ENCODE data around the gene ZFPM1.

DNA sequence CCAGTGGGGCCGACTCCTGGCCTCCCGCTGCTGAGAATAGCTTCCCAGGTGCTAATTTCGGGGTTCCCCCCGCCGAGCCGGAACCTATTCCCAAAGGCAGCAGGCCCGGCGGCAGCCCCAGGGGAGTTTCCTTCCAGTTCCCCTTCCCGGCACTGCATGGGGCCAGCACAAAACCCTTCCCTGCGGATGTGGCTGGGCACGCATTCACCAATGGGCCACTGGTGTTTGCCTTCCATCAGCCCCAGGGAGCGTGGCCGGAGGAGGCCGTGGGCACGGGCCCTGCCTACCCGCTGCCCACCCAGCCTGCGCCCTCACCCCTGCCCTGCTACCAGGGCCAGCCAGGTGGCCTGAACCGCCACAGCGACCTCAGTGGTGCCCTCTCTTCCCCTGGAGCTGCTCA, 24.9 kb upstream of the ZFPM1 start:
- TF ChIP-seq POLR2A (IDR thresholded peaks at IDR 0.05), result no peak
- TF ChIP-seq, protein P1, sequence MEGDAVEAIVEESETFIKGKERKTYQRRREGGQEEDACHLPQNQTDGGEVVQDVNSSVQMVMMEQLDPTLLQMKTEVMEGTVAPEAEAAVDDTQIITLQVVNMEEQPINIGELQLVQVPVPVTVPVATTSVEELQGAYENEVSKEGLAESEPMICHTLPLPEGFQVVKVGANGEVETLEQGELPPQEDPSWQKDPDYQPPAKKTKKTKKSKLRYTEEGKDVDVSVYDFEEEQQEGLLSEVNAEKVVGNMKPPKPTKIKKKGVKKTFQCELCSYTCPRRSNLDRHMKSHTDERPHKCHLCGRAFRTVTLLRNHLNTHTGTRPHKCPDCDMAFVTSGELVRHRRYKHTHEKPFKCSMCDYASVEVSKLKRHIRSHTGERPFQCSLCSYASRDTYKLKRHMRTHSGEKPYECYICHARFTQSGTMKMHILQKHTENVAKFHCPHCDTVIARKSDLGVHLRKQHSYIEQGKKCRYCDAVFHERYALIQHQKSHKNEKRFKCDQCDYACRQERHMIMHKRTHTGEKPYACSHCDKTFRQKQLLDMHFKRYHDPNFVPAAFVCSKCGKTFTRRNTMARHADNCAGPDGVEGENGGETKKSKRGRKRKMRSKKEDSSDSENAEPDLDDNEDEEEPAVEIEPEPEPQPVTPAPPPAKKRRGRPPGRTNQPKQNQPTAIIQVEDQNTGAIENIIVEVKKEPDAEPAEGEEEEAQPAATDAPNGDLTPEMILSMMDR (IDR thresholded peaks at IDR 0.05), result no peak
